ENCODE results near the gene IFT80. TPM values are rescaled to one million over a fixed set of nuclear protein-coding genes. Genes with fewer than 3 reads are reported as not detected.

The IFT80 gene
- total RNA-seq, 1 donor from 2014 or later: 32.7 TPM

DNA sequence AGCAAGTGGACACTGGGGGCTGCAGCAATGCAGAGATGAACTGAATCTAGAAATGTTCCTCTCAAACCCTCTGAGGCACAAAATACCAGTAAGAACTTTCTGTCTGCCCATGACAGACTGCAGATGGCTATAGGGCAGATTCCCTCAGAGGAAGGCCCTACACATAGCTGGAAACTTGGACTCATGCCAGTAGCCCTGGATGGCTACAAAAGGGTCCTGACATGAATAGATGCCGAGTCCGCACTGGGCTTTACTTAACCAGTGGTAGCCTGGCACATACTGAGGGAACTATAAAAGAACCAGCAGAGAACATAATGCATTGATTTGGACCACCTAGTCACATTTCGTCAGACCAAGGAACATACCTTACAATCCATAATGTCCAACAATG, 107.1 kb downstream of the IFT80 start:
- no peaks in the 10 kb centered on the region for H3K9me3 Mint-ChIP-seq (ENCODE audit: unreplicated experiment)
- H3K4me3 Mint-ChIP-seq (ENCODE audit: unreplicated experiment): no peak overlapping the region
- peaks cover 2% of the 10 kb centered on the region for H3K27me3 Mint-ChIP-seq (ENCODE audit: unreplicated experiment)
- peaks cover 4% of the 10 kb centered on the region for H3K4me1 Mint-ChIP-seq (ENCODE audit: low read depth, unreplicated experiment)
- H3K27ac Mint-ChIP-seq (ENCODE audit: unreplicated experiment): no peak overlapping the region
- H3K36me3 Mint-ChIP-seq (ENCODE audit: unreplicated experiment): peaks cover 5% of the 10 kb centered on the region
- no peak for TF ChIP-seq CTCF (IDR thresholded peaks at IDR 0.05; ENCODE audit: partially characterized antibody, unreplicated experiment)
- no peak for DNase-seq

- Mint-ChIP-seq H3K4me1 (ENCODE audit: low read depth, unreplicated experiment) (peaks cover 4% of the 10 kb centered on the region), H3K9me3 (ENCODE audit: unreplicated experiment) (no peaks in the 10 kb centered on the region), H3K27ac (ENCODE audit: unreplicated experiment) (no peak overlapping the region), H3K36me3 (ENCODE audit: unreplicated experiment) (peaks cover 5% of the 10 kb centered on the region), H3K27me3 (ENCODE audit: unreplicated experiment) (peaks cover 2% of the 10 kb centered on the region), H3K4me3 (ENCODE audit: unreplicated experiment) (no peak overlapping the region)
- TF ChIP-seq CTCF (IDR thresholded peaks at IDR 0.05; ENCODE audit: partially characterized antibody, unreplicated experiment): no peak
- no peak for DNase-seq
Measured at GRCh38 chr3:160291290-160291908, 107.6 kb downstream of the IFT80 start.

- Mint-ChIP-seq H3K9me3 (ENCODE audit: unreplicated experiment) (no peaks in the 10 kb centered on the region), H3K4me1 (ENCODE audit: low read depth, unreplicated experiment) (peaks cover 6% of the 10 kb centered on the region), H3K4me3 (ENCODE audit: unreplicated experiment) (no peak overlapping the region), H3K27ac (ENCODE audit: unreplicated experiment) (no peak overlapping the region), H3K27me3 (ENCODE audit: unreplicated experiment) (peaks cover 3% of the 10 kb centered on the region), H3K36me3 (ENCODE audit: unreplicated experiment) (peaks cover 5% of the 10 kb centered on the region)
- TF ChIP-seq CTCF (IDR thresholded peaks at IDR 0.05; ENCODE audit: partially characterized antibody, unreplicated experiment): no peak
- DNase-seq: no peak
Measured at GRCh38 chr3:160287666-160288065, 111.4 kb downstream of the IFT80 start.

DNA sequence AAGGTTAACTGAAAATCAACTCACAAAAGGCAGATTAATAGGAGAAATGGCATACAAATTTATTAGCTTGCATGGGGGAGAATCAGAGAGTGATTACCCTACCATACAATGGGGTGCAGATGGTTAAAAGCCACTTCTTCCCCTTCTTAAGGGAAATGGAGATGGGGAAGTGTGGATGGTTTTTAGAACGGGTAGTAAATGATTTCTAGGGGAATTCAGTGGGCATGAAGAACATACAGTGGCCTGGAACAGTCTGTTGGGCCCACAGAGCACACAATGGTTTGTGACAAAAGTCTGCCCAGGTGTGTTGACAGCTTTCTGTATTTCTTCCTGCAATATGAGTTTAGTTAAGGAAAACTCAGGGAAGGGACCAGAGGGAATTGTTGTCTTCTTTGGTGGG, 112.8 kb downstream of the IFT80 start:
- no peak for TF ChIP-seq CTCF (IDR thresholded peaks at IDR 0.05; ENCODE audit: partially characterized antibody, unreplicated experiment)
- Mint-ChIP-seq H3K27ac (ENCODE audit: unreplicated experiment) (no peak overlapping the region), H3K36me3 (ENCODE audit: unreplicated experiment) (peaks cover 5% of the 10 kb centered on the region), H3K4me1 (ENCODE audit: low read depth, unreplicated experiment) (peaks cover 6% of the 10 kb centered on the region), H3K27me3 (ENCODE audit: unreplicated experiment) (peaks cover 3% of the 10 kb centered on the region), H3K4me3 (ENCODE audit: unreplicated experiment) (no peak overlapping the region), H3K9me3 (ENCODE audit: unreplicated experiment) (no peaks in the 10 kb centered on the region)
- no peak for DNase-seq

DNA sequence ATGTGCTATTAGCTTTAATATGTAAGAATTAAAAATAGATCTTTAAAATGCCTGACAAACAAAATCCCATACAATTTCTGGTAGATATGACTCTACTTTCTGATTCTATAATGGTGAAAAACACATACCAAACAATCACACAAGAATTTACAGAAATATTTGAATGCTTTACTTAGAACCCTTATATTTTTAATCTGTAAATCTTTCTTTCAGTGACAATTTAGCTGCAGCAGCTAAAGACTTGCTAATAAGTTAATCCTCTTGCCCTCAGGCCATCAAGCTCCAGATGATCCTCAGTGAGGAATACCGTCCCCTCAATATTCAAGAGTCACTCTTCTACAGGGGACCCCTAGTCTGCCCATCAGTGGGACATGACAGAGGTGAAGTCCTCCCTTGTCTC, 118.2 kb downstream of the IFT80 start:
- Mint-ChIP-seq H3K36me3 (ENCODE audit: unreplicated experiment) (no peaks in the 10 kb centered on the region), H3K4me3 (ENCODE audit: unreplicated experiment) (no peak overlapping the region), H3K4me1 (ENCODE audit: low read depth, unreplicated experiment) (peaks cover 3% of the 10 kb centered on the region), H3K27me3 (ENCODE audit: unreplicated experiment) (no peaks in the 10 kb centered on the region), H3K9me3 (ENCODE audit: unreplicated experiment) (no peaks in the 10 kb centered on the region), H3K27ac (ENCODE audit: unreplicated experiment) (no peak overlapping the region)
- no peak for TF ChIP-seq CTCF (IDR thresholded peaks at IDR 0.05; ENCODE audit: partially characterized antibody, unreplicated experiment)
- DNase-seq: no peak

Data from glutamatergic neuron (in vitro differentiated cells).